ENCODE results near the gene RPS6KB1. TPM values are rescaled to one million over a fixed set of nuclear protein-coding genes. Genes with fewer than 3 reads are reported as not detected.
A peak's percentile ranks its signal among the peaks of the same experiment; 100 is the strongest.
"Not testable (repeated sequence)": the region's sequence is repeated elsewhere in the genome, so short reads cannot be mapped to it uniquely, and the experiment has no call there.

The RPS6KB1 gene
- total and polyA plus RNA-seq, 2 donors (not counting 1 experiment from before 2014, with no cell fraction given): 15.6 to 69.7 TPM

- Mint-ChIP-seq H3K27ac (no peak overlapping the region), H3K9me3 (ENCODE audit: insufficient read depth) (no peaks in the 10 kb centered on the region), H3K4me3 (no peak overlapping the region), H3K4me1 (no peaks in the 10 kb centered on the region), H3K27me3 (no peaks in the 10 kb centered on the region)
- H3K27ac ChIP-seq (ENCODE audit: low read length in 2 of 2): no peak overlapping the region
- intact Hi-C loops (cut with micrococcal nuclease): loop anchor here (5.0 kb wide), 1 partner anchor 123 kb away; no protein-coding TSS in a partner anchor
- no peaks in the 10 kb centered on the region for H4K20me1 ChIP-seq (ENCODE audit: control insufficient read depth, insufficient read depth, low read length, poor library complexity, severe bottlenecking)
- H3K9me3 ChIP-seq (ENCODE audit: control extremely low read depth in 1 of 3, control insufficient read depth in 2 of 3, insufficient read depth in 1 of 3, low read length in 2 of 3): no peaks in the 10 kb centered on the region
- H3K36me3 ChIP-seq (replicated peaks in 1 of 2; ENCODE audit: control extremely low read depth in 1 of 2, control insufficient read depth in 1 of 2, extremely low read depth in 1 of 2, insufficient read depth in 2 of 2, low read length in 1 of 2): peaks cover 3 to 52% of the 10 kb centered on the region in 2 experiments
- no peak overlapping the region for H3K4me3 ChIP-seq (ENCODE audit: control extremely low read depth in 1 of 5, extremely low read depth in 1 of 5, insufficient read depth in 1 of 5, low read depth in 2 of 5, low read length in 4 of 5)
- TF ChIP-seq CTCF (IDR thresholded peaks at IDR 0.05) (peak; percentile 77), EZH2 (IDR thresholded peaks at IDR 0.05; ENCODE audit: borderline replicate concordance, insufficient read depth, low read depth, low read length, poor library complexity, severe bottlenecking) (no peak)
- CTCF ChIA-PET: interaction anchor here (0.6 to 5.8 kb wide), 21 partner anchors 9 to 603 kb away, joined by 3 to 41 read pairs (median 6); partner anchors contain the start of genes RPS6KB1 and TUBD1
- H3K27me3 ChIP-seq (replicated peaks in 1 of 4; ENCODE audit: control extremely low read depth in 1 of 4, control insufficient read depth in 3 of 4, insufficient read depth in 4 of 4, low read length in 3 of 4): no peaks in the 10 kb centered on the region
- DNase-seq (peak; percentile 61), ATAC-seq (ENCODE audit: low read depth) (peak; percentile 51)
- peaks cover 34% of the 10 kb centered on the region for H3K79me2 ChIP-seq (ENCODE audit: control insufficient read depth, insufficient read depth, low read length)
- WGBS (ENCODE audit: insufficient coverage): no CpG with 5 or more reads among the region's 1 CpG
- POLR2A ChIA-PET: no interaction called here
- no peaks in the 10 kb centered on the region for H3K4me1 ChIP-seq (ENCODE audit: control insufficient read depth in 2 of 2, insufficient read depth in 2 of 2, low read length in 2 of 2)
- H3K9ac ChIP-seq (ENCODE audit: low read length): no peak overlapping the region
- H3K4me2 ChIP-seq (replicated peaks; ENCODE audit: low read depth, low read length, poor library complexity, severe bottlenecking): no peak overlapping the region
- H2AFZ ChIP-seq (ENCODE audit: insufficient read depth, low read depth, low read length, poor library complexity, severe bottlenecking): no peak overlapping the region
Observed at GRCh38 chr17:59914274-59914854, 21.4 kb downstream of the RPS6KB1 start.

GRCh38 chr17:59916446-59916845 is 23.5 kb downstream of the RPS6KB1 start:
- Mint-ChIP-seq H3K4me1 (no peaks in the 10 kb centered on the region), H3K27ac (no peak overlapping the region), H3K27me3 (no peaks in the 10 kb centered on the region), H3K4me3 (no peak overlapping the region), H3K9me3 (ENCODE audit: insufficient read depth) (no peaks in the 10 kb centered on the region)
- no peak for TF ChIP-seq CTCF (IDR thresholded peaks at IDR 0.05)
- TF ChIP-seq EZH2 (IDR thresholded peaks at IDR 0.05; ENCODE audit: borderline replicate concordance, insufficient read depth, low read depth, low read length, poor library complexity, severe bottlenecking): no peak
- H2AFZ ChIP-seq (ENCODE audit: insufficient read depth, low read depth, low read length, poor library complexity, severe bottlenecking): no peak overlapping the region
- no peaks in the 10 kb centered on the region for H3K27me3 ChIP-seq (replicated peaks in 1 of 4; ENCODE audit: control extremely low read depth in 1 of 4, control insufficient read depth in 3 of 4, insufficient read depth in 4 of 4, low read length in 3 of 4)
- H3K27ac ChIP-seq (ENCODE audit: low read length in 2 of 2): no peak overlapping the region
- ChIA-PET POLR2A (no interaction called here), CTCF (interaction anchor here (5.8 kb wide), 1 partner anchor 162 kb away, joined by 31 read pairs; no protein-coding TSS in a partner anchor)
- intact Hi-C loops (cut with micrococcal nuclease): no loop called here
- H3K36me3 ChIP-seq (replicated peaks in 1 of 2; ENCODE audit: control extremely low read depth in 1 of 2, control insufficient read depth in 1 of 2, extremely low read depth in 1 of 2, insufficient read depth in 2 of 2, low read length in 1 of 2): peaks cover 3 to 66% of the 10 kb centered on the region in 2 experiments
- no peaks in the 10 kb centered on the region for H3K4me1 ChIP-seq (ENCODE audit: control insufficient read depth in 2 of 2, insufficient read depth in 2 of 2, low read length in 2 of 2)
- peaks cover 37% of the 10 kb centered on the region for H3K79me2 ChIP-seq (ENCODE audit: control insufficient read depth, insufficient read depth, low read length)
- no peak overlapping the region for H3K4me2 ChIP-seq (replicated peaks; ENCODE audit: low read depth, low read length, poor library complexity, severe bottlenecking)
- no peaks in the 10 kb centered on the region for H3K9me3 ChIP-seq (ENCODE audit: control extremely low read depth in 1 of 3, control insufficient read depth in 2 of 3, insufficient read depth in 1 of 3, low read length in 2 of 3)
- no peak for ATAC-seq (ENCODE audit: low read depth)
- no peak overlapping the region for H3K4me3 ChIP-seq (ENCODE audit: control extremely low read depth in 1 of 5, extremely low read depth in 1 of 5, insufficient read depth in 1 of 5, low read depth in 2 of 5, low read length in 4 of 5)
- no peak for DNase-seq
- peaks cover 4% of the 10 kb centered on the region for H4K20me1 ChIP-seq (ENCODE audit: control insufficient read depth, insufficient read depth, low read length, poor library complexity, severe bottlenecking)
- H3K9ac ChIP-seq (ENCODE audit: low read length): no peak overlapping the region

- ChIA-PET POLR2A (interaction anchor here (0.6 kb wide), 1 partner anchor 96 kb away, joined by 3 read pairs; no protein-coding TSS in a partner anchor), CTCF (interaction anchor here (1.4 kb wide), 1 partner anchor 116 kb away, joined by 3 read pairs; no protein-coding TSS in a partner anchor)
- H2AFZ ChIP-seq (ENCODE audit: insufficient read depth, low read depth, low read length, poor library complexity, severe bottlenecking); H3K27me3 ChIP-seq (replicated peaks in 1 of 4; ENCODE audit: control extremely low read depth in 1 of 4, control insufficient read depth in 3 of 4, insufficient read depth in 4 of 4, low read length in 3 of 4); H3K27me3 Mint-ChIP-seq; H3K4me1 ChIP-seq (ENCODE audit: control insufficient read depth in 2 of 2, insufficient read depth in 2 of 2, low read length in 2 of 2); intact Hi-C loops (cut with micrococcal nuclease); H3K4me2 ChIP-seq (replicated peaks; ENCODE audit: low read depth, low read length, poor library complexity, severe bottlenecking); H3K4me1 Mint-ChIP-seq; H3K9ac ChIP-seq (ENCODE audit: low read length); H3K27ac Mint-ChIP-seq; H3K4me3 Mint-ChIP-seq; H3K4me3 ChIP-seq (ENCODE audit: control extremely low read depth in 1 of 5, extremely low read depth in 1 of 5, insufficient read depth in 1 of 5, low read depth in 2 of 5, low read length in 4 of 5); ATAC-seq (ENCODE audit: low read depth); H3K9me3 ChIP-seq (ENCODE audit: control extremely low read depth in 1 of 3, control insufficient read depth in 2 of 3, insufficient read depth in 1 of 3, low read length in 2 of 3); DNase-seq; H3K9me3 Mint-ChIP-seq (ENCODE audit: insufficient read depth); H4K20me1 ChIP-seq (ENCODE audit: control insufficient read depth, insufficient read depth, low read length, poor library complexity, severe bottlenecking); H3K27ac ChIP-seq (ENCODE audit: low read length in 2 of 2): not testable (repeated sequence)
- peaks cover 26% of the 10 kb centered on the region for H3K79me2 ChIP-seq (ENCODE audit: control insufficient read depth, insufficient read depth, low read length)
- peaks cover 0 to 50% of the 10 kb centered on the region in 2 experiments for H3K36me3 ChIP-seq (replicated peaks in 1 of 2; ENCODE audit: control extremely low read depth in 1 of 2, control insufficient read depth in 1 of 2, extremely low read depth in 1 of 2, insufficient read depth in 2 of 2, low read length in 1 of 2)
- WGBS (ENCODE audit: insufficient coverage): 100% methylated on average over 4 of the region's 5 CpGs
Observed at GRCh38 chr17:59920637-59921036, 27.7 kb downstream of the RPS6KB1 start.

Measured in B cell (primary cell).